22Rv1 (cell line): ENCODE measurements around the gene DGKD.

ENCODE experiments used
- H3K27ac ChIP-seq: fragments of 450-650 bp; 2 replicates; pipeline ENCODE4 v1.5.1; 2017
- CTCF ChIP-seq: fragments of 450-650 bp; IDR thresholded peaks from 2 replicates; pipeline ENCODE4 v1.5.1; 2017; ENCODE audit warnings: mild to moderate bottlenecking
- ZFX ChIP-seq: fragments of 450-650 bp; IDR thresholded peaks from 2 replicates; pipeline ENCODE4 v1.6.1; 2017; ENCODE audit warnings: antibody characterized with exemption, borderline replicate concordance

The DGKD gene

GRCh38 chr2:233458031-233458610 lies 103.8 kb downstream of the DGKD start:
- H3K27ac ChIP-seq = no peak overlapping the region
- TF ChIP-seq ZFX (no peak), CTCF (no peak)

GRCh38 chr2:233458826-233459225 lies 104.5 kb downstream of the DGKD start:
- no peak overlapping the region for H3K27ac ChIP-seq
- no peak for TF ChIP-seq CTCF
- no peak for TF ChIP-seq ZFX

- H3K27ac ChIP-seq = no peak overlapping the region
- TF ChIP-seq ZFX (no peak), CTCF (no peak)
These were observed 105.1 kb downstream of the DGKD start for GRCh38 chr2:233459426-233459825.

- TF ChIP-seq CTCF (no peak), ZFX (no peak)
- H3K27ac ChIP-seq = no peak overlapping the region
These were observed 106.6 kb downstream of the DGKD start for GRCh38 chr2:233460726-233461441.

GRCh38 chr2:233461481-233461891 lies 107.2 kb downstream of the DGKD start:
- no peak overlapping the region for H3K27ac ChIP-seq
- TF ChIP-seq ZFX (no peak), CTCF (no peak)

GRCh38 chr2:233462202-233462785 lies 108.0 kb downstream of the DGKD start:
- no peak for TF ChIP-seq CTCF
- TF ChIP-seq ZFX = no peak
- no peak overlapping the region for H3K27ac ChIP-seq
